A549 (cell line): ENCODE results near the gene DNAJC30.

Experiments
- CEBPB ChIP-seq, 2 experiments: fragments of >200 bp in 1 of 2; sonication (Bioruptor Twin) in 1 of 2; formaldehyde crosslinking in 1 of 2; IDR thresholded peaks; 2 replicates each; pipeline ENCODE4 v1.6.1; 2012 to 2016
- CHD2 ChIP-seq: fragments of 150-350 bp; IDR thresholded peaks from 2 replicates; pipeline ENCODE4 v1.6.1; 2014; ENCODE audit warnings: low read length; ENCODE audit not compliant: partially characterized antibody
- CTCF ChIP-seq: fragments of >200 bp; sonication (Bioruptor Twin); formaldehyde crosslinking; IDR thresholded peaks from 3 replicates; pipeline ENCODE4 v1.5.1; 2016
- EP300 ChIP-seq, 2 experiments: fragments of >200 bp; sonication (Bioruptor Twin); formaldehyde crosslinking; IDR thresholded peaks; 2 replicates in 1 of 2; 3 replicates in 1 of 2; pipeline ENCODE4 v1.6.1; 2016 to 2017
- MYC ChIP-seq: IDR thresholded peaks from 2 replicates; pipeline ENCODE4 v1.6.1; 2012; ENCODE audit warnings: mild to moderate bottlenecking, inconsistent platforms, low read length, improper control_type of control experiment, borderline replicate concordance
- NR3C1 ChIP-seq: fragments of >200 bp; sonication (Bioruptor Twin); formaldehyde crosslinking; IDR thresholded peaks from 3 replicates; pipeline ENCODE4 v1.6.1; 2017
- PBX3 ChIP-seq: IDR thresholded peaks from 2 replicates; pipeline ENCODE4 v1.6.1; 2012
- POLR2A ChIP-seq: IDR thresholded peaks from 2 replicates; pipeline ENCODE4 v1.6.1; 2012; ENCODE audit warnings: mild to moderate bottlenecking, low read length
- ZSCAN20 ChIP-seq: fragments of 250-450 bp; sonication (Bioruptor Pico); IDR thresholded peaks from 2 replicates; pipeline ENCODE4 v1.8.0; 2022; ENCODE audit warnings: mild to moderate bottlenecking, moderate library complexity
- TF ChIP-seq, protein P1 (sequence below): fragments of 200-600 bp; sonication (generic); IDR thresholded peaks from 2 replicates; pipeline ENCODE4 v1.6.1; 2016; ENCODE audit warnings: antibody characterized with exemption, mild to moderate bottlenecking, moderate library complexity

DNA sequence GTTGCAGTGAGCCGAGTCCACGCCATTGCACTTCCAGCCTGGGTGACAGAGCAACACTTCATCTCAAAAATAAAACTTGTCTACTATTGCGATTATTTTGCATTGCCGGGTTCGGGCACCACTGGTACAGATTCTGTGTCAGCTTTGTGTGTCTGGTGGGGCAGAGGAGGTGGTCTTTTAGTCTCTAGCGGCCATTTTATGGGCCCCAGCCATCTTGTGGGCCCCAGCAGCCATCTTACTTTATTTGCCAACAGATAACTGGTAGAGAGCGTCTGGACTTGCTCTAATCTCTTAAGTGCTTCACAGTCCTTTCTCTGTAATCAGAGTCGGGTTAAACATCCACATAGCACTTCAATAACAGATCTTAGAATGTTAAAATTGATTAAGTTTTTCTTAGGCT is 5.0 kb upstream of the DNAJC30 start:
- no peak for TF ChIP-seq ZSCAN20 (CRISPR knock-in tag)
- TF ChIP-seq MYC, result no peak
- TF ChIP-seq NR3C1, result no peak
- TF ChIP-seq CTCF, result no peak
- no peak for TF ChIP-seq POLR2A
- TF ChIP-seq, protein P1, sequence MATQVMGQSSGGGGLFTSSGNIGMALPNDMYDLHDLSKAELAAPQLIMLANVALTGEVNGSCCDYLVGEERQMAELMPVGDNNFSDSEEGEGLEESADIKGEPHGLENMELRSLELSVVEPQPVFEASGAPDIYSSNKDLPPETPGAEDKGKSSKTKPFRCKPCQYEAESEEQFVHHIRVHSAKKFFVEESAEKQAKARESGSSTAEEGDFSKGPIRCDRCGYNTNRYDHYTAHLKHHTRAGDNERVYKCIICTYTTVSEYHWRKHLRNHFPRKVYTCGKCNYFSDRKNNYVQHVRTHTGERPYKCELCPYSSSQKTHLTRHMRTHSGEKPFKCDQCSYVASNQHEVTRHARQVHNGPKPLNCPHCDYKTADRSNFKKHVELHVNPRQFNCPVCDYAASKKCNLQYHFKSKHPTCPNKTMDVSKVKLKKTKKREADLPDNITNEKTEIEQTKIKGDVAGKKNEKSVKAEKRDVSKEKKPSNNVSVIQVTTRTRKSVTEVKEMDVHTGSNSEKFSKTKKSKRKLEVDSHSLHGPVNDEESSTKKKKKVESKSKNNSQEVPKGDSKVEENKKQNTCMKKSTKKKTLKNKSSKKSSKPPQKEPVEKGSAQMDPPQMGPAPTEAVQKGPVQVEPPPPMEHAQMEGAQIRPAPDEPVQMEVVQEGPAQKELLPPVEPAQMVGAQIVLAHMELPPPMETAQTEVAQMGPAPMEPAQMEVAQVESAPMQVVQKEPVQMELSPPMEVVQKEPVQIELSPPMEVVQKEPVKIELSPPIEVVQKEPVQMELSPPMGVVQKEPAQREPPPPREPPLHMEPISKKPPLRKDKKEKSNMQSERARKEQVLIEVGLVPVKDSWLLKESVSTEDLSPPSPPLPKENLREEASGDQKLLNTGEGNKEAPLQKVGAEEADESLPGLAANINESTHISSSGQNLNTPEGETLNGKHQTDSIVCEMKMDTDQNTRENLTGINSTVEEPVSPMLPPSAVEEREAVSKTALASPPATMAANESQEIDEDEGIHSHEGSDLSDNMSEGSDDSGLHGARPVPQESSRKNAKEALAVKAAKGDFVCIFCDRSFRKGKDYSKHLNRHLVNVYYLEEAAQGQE, result no peak
- no peak for TF ChIP-seq PBX3
- TF ChIP-seq CHD2, result no peak
- no peak for TF ChIP-seq EP300 (IDR thresholded peaks at IDR 0.05)
- TF ChIP-seq CEBPB (IDR thresholded peaks at IDR 0.05), result no peak
